PC-3 (cell line): ENCODE data around the gene UBTF.

Experiments used
- EZH2 ChIP-seq: fragments of 300-600 bp; sonication (generic); IDR thresholded peaks from one replicate; pipeline ENCODE4 v1.6.1; 2017; ENCODE audit warnings: antibody characterized with exemption, mild to moderate bottlenecking, low read length; ENCODE audit not compliant: unreplicated experiment
- EZH2phosphoT487 ChIP-seq: fragments of 300-600 bp; sonication (generic); IDR thresholded peaks from 2 replicates; pipeline ENCODE4 v1.6.1; 2018; ENCODE audit warnings: mild to moderate bottlenecking, antibody characterized with exemption, low read length, borderline replicate concordance
- TF ChIP-seq, protein P1 (sequence below): fragments of 300-600 bp; sonication (generic); conservative IDR thresholded peaks from 2 replicates; pipeline ENCODE4 v1.5.1; 2017; ENCODE audit warnings: antibody characterized with exemption, low read depth, mild to moderate bottlenecking, low read length

DNA sequence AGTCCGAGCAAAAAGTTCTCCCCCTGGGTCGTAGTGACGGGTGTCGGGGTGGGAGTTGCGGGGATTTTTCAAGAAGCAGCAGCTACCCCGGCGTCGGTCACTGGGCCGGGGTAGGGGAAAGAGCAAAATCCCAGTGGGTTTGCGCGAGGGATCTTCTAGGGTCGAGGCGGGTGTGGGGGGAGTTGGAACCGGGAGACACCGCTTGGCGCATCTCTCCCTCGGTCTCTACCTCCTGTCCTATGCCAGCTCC lies 2.3 kb upstream of the UBTF start:
- TF ChIP-seq EZH2 (no peak), EZH2phosphoT487 (no peak)
- TF ChIP-seq, protein P1, sequence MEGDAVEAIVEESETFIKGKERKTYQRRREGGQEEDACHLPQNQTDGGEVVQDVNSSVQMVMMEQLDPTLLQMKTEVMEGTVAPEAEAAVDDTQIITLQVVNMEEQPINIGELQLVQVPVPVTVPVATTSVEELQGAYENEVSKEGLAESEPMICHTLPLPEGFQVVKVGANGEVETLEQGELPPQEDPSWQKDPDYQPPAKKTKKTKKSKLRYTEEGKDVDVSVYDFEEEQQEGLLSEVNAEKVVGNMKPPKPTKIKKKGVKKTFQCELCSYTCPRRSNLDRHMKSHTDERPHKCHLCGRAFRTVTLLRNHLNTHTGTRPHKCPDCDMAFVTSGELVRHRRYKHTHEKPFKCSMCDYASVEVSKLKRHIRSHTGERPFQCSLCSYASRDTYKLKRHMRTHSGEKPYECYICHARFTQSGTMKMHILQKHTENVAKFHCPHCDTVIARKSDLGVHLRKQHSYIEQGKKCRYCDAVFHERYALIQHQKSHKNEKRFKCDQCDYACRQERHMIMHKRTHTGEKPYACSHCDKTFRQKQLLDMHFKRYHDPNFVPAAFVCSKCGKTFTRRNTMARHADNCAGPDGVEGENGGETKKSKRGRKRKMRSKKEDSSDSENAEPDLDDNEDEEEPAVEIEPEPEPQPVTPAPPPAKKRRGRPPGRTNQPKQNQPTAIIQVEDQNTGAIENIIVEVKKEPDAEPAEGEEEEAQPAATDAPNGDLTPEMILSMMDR = no peak
